Thoracic aorta (tissue), 2 donors: ENCODE results near the gene LY86. TPM values are rescaled to one million over a fixed set of nuclear protein-coding genes. Genes with fewer than 3 reads are reported as not detected.

Experiments
- ATAC-seq: fragments of 150-250 bp; one replicate; pipeline ENCODE4 v1.8.0; 2017; ENCODE audit warnings: low read depth; ENCODE audit not compliant: insufficient number of reproducible peaks, low FRiP score
- DNase-seq: peaks from one replicate; pipeline ENCODE4 v3.0.0-alpha.2; 2020; ENCODE audit warnings: low spot score
- H3K27ac ChIP-seq, 2 donors: fragments of 200-600 bp; sonication (generic); 1 replicate in 1 of 2; 2 replicates in 1 of 2; pipeline ENCODE4 v1.5.1; 2016; ENCODE audit warnings: mild to moderate bottlenecking in 2 of 2, moderate library complexity in 2 of 2
- H3K27me3 ChIP-seq: fragments of 200-600 bp; sonication (generic); replicated peaks from 2 replicates; pipeline ENCODE4 v1.6.0; 2016; ENCODE audit warnings: mild to moderate bottlenecking; ENCODE audit not compliant: insufficient read depth
- H3K36me3 ChIP-seq: fragments of 200-600 bp; sonication (generic); one replicate; pipeline ENCODE4 v1.5.1; 2016
- H3K4me1 ChIP-seq, 2 donors: fragments of 200-600 bp; sonication (generic); 1 replicate in 1 of 2; 2 replicates in 1 of 2; pipeline versions ENCODE4 v1.5.1 to v1.6.0; 2016; ENCODE audit warnings: low read depth in 2 of 2, mild to moderate bottlenecking in 1 of 2; ENCODE audit not compliant: control insufficient read depth in 1 of 2
- H3K4me3 ChIP-seq: fragments of 200-600 bp; sonication (generic); 2 replicates; pipeline ENCODE4 v1.5.1; 2016; ENCODE audit warnings: mild to moderate bottlenecking
- H3K9me3 ChIP-seq: fragments of 200-600 bp; sonication (generic); 2 replicates; pipeline ENCODE4 v1.5.1; 2016
- total RNA-seq, 2 donors: library from RNA; depleted of rRNA; stranded (reverse); fragments of >200 nt; gene quantifications; one replicate each; pipeline versions ENCODE4 v1.1.0 to v1.2.3, GENCODE V29; 2016
- TF ChIP-seq, protein P1 (sequence below): fragments of 200-600 bp; sonication (generic); IDR thresholded peaks from one replicate; pipeline ENCODE4 v1.5.1; 2019; ENCODE audit warnings: antibody characterized with exemption

LY86 gene
- 1 to 10 TPM; 4.5 to 6.5 TPM for total RNA-seq

DNA sequence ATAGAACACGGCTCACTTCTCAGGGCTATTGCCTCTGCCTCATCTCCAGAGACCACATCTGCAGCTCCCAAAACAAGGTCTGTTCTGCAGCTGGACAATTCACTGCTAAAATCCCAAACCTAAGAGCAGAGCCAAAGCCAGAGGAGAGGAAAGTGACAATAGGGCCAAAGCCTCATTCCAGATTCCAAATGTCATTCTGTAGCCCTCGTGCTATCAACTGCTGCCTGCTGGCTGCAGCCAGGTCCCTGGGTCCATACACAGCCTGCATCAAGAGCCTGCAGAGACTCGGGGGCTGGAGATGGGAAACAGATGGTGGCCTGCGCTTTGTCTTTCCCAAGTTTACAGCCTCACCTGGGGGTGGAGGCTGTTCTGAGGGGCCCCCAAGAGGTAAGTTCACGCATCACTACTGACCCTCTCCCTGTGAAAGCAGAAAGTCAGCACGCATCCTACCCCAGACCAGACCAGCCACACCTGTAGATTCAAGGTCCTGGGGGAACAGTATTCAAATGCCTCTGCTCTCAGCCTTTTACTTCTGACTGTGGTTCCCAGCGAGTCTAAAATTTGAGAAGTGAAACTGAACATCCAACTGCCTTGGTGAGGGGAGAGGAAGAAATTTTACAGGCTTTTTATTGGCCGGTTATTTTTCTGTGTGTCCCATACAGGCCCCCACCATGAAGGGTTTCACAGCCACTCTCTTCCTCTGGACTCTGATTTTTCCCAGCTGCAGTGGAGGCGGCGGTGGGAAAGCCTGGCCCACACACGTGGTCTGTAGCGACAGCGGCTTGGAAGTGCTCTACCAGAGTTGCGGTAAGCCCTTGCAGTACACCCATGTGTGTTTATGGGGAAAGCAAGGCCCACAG lies at the start of gene LY86:
LY86 (plus strand) TSS at position 657 of the 860 bp plus-strand sequence; CDS start at position 672, 15 bp downstream.
- TF ChIP-seq, protein P1, sequence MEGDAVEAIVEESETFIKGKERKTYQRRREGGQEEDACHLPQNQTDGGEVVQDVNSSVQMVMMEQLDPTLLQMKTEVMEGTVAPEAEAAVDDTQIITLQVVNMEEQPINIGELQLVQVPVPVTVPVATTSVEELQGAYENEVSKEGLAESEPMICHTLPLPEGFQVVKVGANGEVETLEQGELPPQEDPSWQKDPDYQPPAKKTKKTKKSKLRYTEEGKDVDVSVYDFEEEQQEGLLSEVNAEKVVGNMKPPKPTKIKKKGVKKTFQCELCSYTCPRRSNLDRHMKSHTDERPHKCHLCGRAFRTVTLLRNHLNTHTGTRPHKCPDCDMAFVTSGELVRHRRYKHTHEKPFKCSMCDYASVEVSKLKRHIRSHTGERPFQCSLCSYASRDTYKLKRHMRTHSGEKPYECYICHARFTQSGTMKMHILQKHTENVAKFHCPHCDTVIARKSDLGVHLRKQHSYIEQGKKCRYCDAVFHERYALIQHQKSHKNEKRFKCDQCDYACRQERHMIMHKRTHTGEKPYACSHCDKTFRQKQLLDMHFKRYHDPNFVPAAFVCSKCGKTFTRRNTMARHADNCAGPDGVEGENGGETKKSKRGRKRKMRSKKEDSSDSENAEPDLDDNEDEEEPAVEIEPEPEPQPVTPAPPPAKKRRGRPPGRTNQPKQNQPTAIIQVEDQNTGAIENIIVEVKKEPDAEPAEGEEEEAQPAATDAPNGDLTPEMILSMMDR: no peak
- Histone ChIP-seq H3K27me3 (no peaks in the 10 kb centered on the region), H3K4me3 (peak within 1 kb of the TSS; percentile 48), H3K27ac (no peak within 1 kb of the TSS), H3K9me3 (no peaks in the 10 kb centered on the region), H3K36me3 (no peaks in the 10 kb centered on the region), H3K4me1 (no peaks in the 10 kb centered on the region)
- DNase-seq (no peak), ATAC-seq (no peak)

DNA sequence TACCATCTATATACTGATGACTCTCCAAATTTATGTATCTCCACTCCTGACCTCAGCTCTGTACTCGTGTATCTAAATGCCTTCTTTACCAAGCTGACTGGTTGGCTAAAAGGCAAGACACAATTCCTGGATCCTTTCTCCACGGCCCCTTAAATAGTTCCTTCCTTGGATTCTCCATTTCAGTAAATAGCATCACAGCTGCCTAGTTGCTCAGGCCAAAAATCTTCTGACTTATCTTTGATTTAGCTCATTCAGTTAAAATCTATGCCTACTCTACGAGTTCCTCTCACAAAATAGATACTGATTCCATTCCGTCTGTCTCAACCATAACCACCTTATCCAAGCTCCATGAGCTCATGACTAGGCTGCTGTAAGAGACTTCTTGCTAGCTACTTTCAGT lies 49.5 kb upstream of the LY86 start:
- DNase-seq (no peak), ATAC-seq (no peak)
- TF ChIP-seq, protein P1: no peak
- Histone ChIP-seq H3K9me3 (no peaks in the 10 kb centered on the region), H3K36me3 (no peaks in the 10 kb centered on the region), H3K27ac (no peak overlapping the region), H3K27me3 (no peaks in the 10 kb centered on the region), H3K4me1 (no peaks in the 10 kb centered on the region), H3K4me3 (no peak overlapping the region)

DNA sequence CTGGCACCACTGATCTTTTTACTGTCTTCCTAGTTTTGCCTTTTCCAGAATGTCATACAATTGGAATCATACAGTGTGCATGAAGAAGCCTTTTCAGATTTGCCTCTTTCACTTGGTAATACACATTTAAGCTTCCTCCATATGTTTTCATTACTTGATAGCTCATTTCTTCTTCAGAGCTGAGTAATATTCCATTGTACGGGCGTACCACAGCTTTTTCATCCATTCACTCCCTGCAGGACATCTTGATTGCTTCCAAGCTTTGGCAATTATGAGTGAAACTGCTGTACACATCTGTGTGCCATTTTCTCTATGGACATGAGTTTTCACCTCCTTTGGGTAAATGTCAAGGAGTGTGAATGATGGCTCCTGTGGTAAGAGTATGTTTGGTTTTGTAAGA lies 46.2 kb upstream of the LY86 start:
- Histone ChIP-seq H3K27me3 (no peaks in the 10 kb centered on the region), H3K36me3 (no peaks in the 10 kb centered on the region), H3K4me1 (peaks cover 7 to 10% of the 10 kb centered on the region in 2 donors), H3K4me3 (no peak overlapping the region), H3K9me3 (no peaks in the 10 kb centered on the region), H3K27ac (no peak overlapping the region)
- no peak for DNase-seq
- TF ChIP-seq, protein P1: no peak
- no peak for ATAC-seq

DNA sequence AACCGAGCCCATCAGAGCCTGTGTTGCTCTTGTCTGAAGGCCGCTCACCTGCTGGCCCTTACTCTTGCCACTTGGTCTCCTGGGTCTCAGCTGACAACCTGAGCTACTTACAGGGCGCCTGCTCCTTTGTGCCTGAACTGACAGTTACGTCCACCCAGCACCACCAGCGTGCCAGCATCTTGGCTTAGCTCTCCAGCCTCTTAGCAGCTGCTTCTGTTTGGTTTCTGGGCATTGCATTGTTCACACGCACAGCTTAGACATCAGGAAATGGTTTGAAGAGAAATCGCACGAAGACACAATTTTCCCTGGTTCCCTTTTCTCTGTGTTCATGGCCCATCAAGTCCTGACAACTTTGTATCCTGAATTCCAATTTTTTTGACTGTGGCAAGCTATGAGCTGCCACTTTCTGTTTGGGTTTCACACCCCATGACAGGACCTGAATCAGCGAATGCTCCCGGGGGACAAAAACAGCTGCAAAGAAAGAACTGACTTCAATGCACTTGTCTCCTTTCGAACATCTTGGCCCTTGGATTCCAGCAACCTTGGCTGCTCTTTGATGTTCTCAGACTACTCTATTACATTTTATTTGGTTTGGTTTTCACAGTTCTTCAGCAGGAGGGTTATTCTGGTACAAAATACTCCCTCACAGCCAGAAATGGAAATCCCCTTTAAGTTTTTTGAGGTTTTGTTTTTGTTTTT lies 45.2 kb upstream of the LY86 start:
- no peaks in the 10 kb centered on the region for H3K9me3 ChIP-seq
- no peak for DNase-seq
- no peak for ATAC-seq
- H3K4me3 ChIP-seq: no peak overlapping the region
- TF ChIP-seq, protein P1: no peak
- peaks cover 7 to 10% of the 10 kb centered on the region in 2 donors for H3K4me1 ChIP-seq
- H3K27ac ChIP-seq: no peak overlapping the region
- H3K27me3 ChIP-seq: no peaks in the 10 kb centered on the region
- no peaks in the 10 kb centered on the region for H3K36me3 ChIP-seq

DNA sequence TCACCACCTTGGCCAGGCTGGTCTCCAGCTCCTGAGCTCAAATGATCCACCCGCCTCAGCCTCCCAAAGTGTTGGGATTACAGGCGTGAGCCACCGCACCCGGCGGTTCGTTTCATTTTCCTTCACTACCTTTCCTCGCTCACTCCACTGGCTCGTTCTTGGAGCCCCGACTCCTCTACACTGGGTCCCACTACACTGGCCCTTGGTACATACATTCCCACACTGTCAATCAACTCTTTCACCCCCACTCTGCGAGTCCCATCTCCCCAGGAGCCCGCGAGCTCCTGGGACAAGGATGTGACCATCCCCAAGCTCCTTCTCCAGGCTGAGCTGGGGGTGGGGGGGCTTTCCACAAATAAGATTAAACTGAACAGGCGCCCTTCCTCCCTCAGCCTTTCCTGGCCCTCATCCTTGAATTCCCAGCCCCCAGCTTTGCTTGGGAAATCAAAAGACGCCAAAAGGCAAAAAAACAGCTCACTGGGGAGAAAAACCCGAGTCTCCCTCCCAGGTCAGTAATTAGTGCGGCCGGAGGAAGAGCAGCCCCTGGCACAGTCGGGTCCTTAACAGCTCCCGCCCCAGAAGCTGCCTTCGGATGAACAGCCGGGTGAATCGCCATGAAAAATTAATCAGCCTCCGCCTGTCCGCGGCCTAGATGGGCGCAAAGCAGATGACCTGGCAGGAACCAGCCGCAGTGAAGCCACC lies 42.8 kb upstream of the LY86 start:
- peak overlapping the region; percentile 71 for H3K4me3 ChIP-seq
- ATAC-seq (no peak), DNase-seq (no peak)
- H3K9me3 ChIP-seq: no peaks in the 10 kb centered on the region
- no peaks in the 10 kb centered on the region for H3K36me3 ChIP-seq
- H3K27me3 ChIP-seq: no peaks in the 10 kb centered on the region
- no peak overlapping the region for H3K27ac ChIP-seq
- TF ChIP-seq, protein P1: no peak
- peaks cover 7 to 10% of the 10 kb centered on the region in 2 donors for H3K4me1 ChIP-seq
